GM10266 (cell line): Measurements from ENCODE around the gene CFAP97D1.

Source experiments
- DNase-seq: peaks from one replicate; pipeline ENCODE4 v3.0.0; 2012; ENCODE audit errors: extremely low spot score
- CTCF ChIP-seq: IDR thresholded peaks from 2 replicates; pipeline ENCODE4 v1.5.1; 2012; ENCODE audit warnings: mild to moderate bottlenecking, low read depth; ENCODE audit not compliant: control insufficient read depth, insufficient read depth; ENCODE audit errors: missing control alignments

Gene CFAP97D1

GRCh38 chr17:43767053-43767712 lies 13.1 kb upstream of the CFAP97D1 start:
- DNase-seq: no peak

DNA sequence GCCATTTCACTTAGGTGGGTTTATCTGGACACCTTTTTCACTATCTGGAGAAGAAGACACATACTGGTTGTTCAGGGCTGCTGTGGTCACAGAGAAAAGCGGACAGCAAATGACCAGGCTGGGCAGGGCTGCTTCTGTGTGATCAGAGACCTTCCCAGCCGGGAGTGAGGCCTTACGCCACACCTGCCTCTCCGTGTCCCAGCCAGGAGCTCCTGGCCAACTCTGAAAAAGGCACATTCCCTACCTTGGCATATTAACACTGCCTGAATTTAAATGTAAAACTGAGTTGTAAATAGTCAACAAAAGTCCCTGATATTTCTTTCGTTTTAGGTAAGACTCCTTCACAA lies 12.5 kb upstream of the CFAP97D1 start:
- no peak for DNase-seq
- no peak for TF ChIP-seq CTCF

More at GRCh38 chr17:43767053-43767712, 13.1 kb upstream of the CFAP97D1 start:
- no peak for TF ChIP-seq CTCF

GRCh38 chr17:43768382-43768781 lies 11.9 kb upstream of the CFAP97D1 start:
- no peak for DNase-seq
- no peak for TF ChIP-seq CTCF

DNA sequence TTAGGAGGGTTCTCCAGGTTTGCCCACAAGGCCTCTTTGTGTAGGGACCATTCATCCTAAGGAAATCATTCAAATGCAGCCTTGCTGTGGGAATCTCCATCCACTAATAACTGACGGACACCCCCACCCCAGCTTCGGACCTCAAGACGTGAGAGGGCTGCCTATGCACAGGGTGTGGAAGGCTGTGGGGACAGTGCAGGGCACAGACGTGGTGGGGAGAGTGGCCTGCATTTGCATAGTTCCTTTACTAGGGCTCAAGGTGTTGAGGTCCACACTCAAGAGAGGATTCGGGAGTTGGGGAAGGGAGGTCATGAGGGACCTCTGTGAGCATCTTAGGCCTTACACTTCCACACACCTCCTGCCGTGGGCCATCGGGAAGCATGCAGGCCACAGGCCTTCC lies 11.3 kb upstream of the CFAP97D1 start:
- TF ChIP-seq CTCF: no peak
- DNase-seq: no peak

DNA sequence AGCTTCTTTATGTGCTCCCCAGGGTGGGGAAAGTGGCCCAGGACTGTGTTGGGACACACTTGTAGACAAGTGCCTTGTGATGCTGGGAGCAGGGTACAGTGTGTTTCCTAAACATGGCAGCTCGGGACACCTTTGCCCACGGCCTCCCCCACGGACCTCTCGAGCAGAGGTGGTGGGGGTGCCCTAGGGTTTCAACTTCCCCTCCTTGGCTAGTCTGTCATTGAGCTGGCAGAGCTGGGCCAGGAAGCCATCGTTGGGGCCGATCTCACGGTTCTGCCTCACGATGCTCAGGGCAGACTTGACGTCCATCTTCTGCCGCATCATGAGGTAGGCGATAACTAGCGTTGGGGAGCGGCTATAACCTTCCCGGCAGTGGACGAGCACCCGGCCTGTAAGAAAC lies 10.8 kb upstream of the CFAP97D1 start:
- DNase-seq: no peak
- TF ChIP-seq CTCF: no peak

- TF ChIP-seq CTCF: no peak
- no peak for DNase-seq
Measured at GRCh38 chr17:43769859-43770258, 10.4 kb upstream of the CFAP97D1 start.

DNA sequence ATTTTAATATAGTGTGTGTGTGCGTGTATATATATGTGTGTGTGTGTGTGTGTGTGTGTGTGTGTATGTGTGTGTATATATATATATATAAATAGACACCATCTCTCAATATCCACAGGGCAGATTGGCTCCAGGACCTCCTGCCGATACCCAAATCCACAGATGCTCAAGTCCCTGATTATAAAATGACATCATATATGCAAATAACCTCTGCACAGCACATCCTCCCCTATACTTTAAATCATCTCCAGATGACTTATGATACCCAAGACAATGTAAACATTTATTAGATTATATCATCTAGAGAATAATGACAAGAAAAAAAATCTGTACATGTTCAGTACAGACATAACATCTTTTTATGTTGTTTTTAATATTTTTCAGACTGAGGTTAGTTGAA lies 9.3 kb upstream of the CFAP97D1 start:
- TF ChIP-seq CTCF: no peak
- no peak for DNase-seq
